GM18508 (cell line): ENCODE results near the gene KRT6C.

Experiments
- ATAC-seq: cut with Tn5 transposase; IDR thresholded peaks from one replicate; pipeline ENCODE4 v1.9.1; 2021; ENCODE audit warnings: moderate number of reproducible peaks; ENCODE audit not compliant: insufficient read depth, unreplicated experiment

Gene KRT6C

GRCh38 chr12:52436828-52437474, 36.7 kb downstream of the KRT6C start:
- ATAC-seq: no peak

- ATAC-seq: no peak
These were observed 37.4 kb downstream of the KRT6C start for GRCh38 chr12:52436000-52436827.

GRCh38 chr12:52435659-52435999, 38.0 kb downstream of the KRT6C start:
- ATAC-seq: no peak

- ATAC-seq: no peak
These were observed 38.7 kb downstream of the KRT6C start for GRCh38 chr12:52434760-52435530.

- no peak for ATAC-seq
These were observed 39.4 kb downstream of the KRT6C start, which contains the start of gene KRT75 for GRCh38 chr12:52434081-52434733. Gene KRT75, minus strand, starts transcription at chr12:52434371. Its CDS starts 67 bp downstream, at chr12:52434304.

GRCh38 chr12:52433501-52434080, 40.0 kb downstream of the KRT6C start:
- ATAC-seq: no peak

GRCh38 chr12:52432559-52433207, 40.9 kb downstream of the KRT6C start:
- no peak for ATAC-seq

- no peak for ATAC-seq
These were observed 45.5 kb downstream of the KRT6C start for GRCh38 chr12:52428121-52428520.

- ATAC-seq: no peak
These were observed 46.5 kb downstream of the KRT6C start for GRCh38 chr12:52427083-52427482.

- ATAC-seq: no peak
These were observed 47.6 kb downstream of the KRT6C start for GRCh38 chr12:52426034-52426433.

GRCh38 chr12:52425466-52425865, 48.1 kb downstream of the KRT6C start:
- ATAC-seq: no peak

GRCh38 chr12:52423661-52424500, 49.7 kb downstream of the KRT6C start:
- no peak for ATAC-seq

- no peak for ATAC-seq
These were observed 50.6 kb downstream of the KRT6C start for GRCh38 chr12:52423035-52423434.

- no peak for ATAC-seq
These were observed 53.9 kb downstream of the KRT6C start for GRCh38 chr12:52419656-52420055.

- no peak for ATAC-seq
These were observed 55.0 kb downstream of the KRT6C start for GRCh38 chr12:52418576-52419110.
